Activated effector memory CD4-positive, alpha-beta T cell treated with anti-CD3 and anti-CD28 coated beads, Interleukin-2, amount 50 U/mL, for 16 hours (primary cell): ENCODE results near the gene NFU1.
"Not testable (repeated sequence)": the region's sequence is repeated elsewhere in the genome, so short reads cannot be mapped to it uniquely, and the experiment has no call there.

Experiments used
- DNase-seq: peaks from one replicate; pipeline ENCODE4 v3.0.0-alpha.2; 2020

NFU1 gene

GRCh38 chr2:69386360-69386759 is 50.9 kb downstream of the NFU1 start:
- DNase-seq = no peak

DNA sequence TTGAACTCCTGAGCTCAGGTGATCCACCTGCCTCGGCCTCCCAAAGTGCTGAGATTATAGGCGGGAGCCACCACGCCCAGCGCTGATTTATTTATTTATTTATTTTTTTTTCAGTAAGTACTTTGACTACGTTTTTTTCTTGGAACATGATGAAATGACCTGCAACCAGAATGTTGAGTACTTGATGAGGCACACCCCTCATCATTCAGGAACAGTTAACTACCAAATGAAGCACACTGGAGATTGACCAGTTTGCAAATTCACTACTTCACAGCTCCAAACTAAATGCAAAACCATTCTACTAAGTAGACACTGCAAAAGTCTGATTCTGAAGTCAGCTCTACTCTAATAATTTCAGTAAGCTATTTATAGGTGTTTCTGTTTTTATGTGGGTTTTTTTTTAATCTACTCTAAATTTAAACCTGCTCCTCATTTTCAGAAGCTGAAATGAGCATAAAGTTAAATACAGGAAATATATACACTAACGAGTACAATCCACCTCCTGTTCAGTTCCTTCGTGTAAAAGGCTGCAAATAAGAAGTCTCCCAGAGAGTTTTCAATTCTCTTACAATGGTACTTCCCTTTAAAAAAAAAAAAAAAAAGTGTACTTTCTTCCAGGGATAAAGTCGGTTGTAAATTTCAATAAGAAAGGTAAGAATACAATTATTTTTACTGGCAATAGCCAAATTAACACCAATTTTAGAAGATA is 51.6 kb downstream of the NFU1 start:
- no peak for DNase-seq

GRCh38 chr2:69384618-69385081 is 52.6 kb downstream of the NFU1 start:
- no peak for DNase-seq

DNA sequence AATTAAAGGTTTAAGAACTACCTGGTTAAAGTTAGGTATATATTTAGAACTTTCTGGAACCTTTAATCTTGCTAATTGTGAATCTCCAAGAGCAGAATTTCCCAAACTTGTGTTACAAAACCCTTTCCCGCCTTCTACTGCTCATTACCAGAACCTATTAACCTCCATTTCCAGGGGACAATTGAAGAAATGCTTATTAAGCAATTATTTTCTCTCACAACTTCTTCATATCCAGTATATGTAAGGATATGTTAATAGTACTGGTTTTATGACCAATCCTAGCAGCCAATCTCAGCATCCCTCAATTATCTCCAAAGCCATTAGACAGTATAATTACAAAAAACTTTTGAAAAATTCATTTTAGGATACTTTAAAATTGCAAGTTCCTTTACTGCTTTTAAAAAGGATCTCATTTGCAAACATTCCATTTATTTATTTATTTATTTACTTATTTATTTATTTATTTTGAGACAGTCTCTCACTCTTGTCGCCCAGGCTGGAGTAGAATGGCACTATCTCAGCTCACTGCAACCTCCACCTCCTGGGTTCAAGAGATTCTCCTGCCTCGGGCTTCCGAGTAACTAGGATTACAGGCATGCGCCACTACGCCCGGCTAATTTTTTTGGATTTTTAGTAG is 53.9 kb downstream of the NFU1 start:
- no peak for DNase-seq

DNA sequence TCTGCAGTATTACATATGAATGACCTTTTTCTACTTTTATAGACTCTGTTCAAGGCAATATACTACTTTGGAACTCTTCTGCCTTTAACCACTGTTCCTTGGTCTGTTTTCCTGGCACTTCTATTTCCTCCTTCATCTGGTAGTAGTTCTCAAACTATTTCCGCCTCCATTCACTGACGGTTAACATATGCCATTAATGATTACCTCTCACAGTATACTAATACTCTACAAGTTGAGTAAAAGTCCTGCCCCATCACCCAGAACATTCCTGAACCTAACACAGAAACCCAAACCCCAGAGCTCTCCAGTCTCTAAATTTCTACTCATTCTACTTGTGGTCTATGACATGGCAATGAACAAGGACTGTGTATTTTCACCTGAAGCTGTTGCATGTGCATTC is 54.7 kb downstream of the NFU1 start:
- DNase-seq = no peak

GRCh38 chr2:69381337-69381737 is 55.9 kb downstream of the NFU1 start:
- no peak for DNase-seq

GRCh38 chr2:69380072-69380917 is 56.9 kb downstream of the NFU1 start:
- DNase-seq = no peak

DNA sequence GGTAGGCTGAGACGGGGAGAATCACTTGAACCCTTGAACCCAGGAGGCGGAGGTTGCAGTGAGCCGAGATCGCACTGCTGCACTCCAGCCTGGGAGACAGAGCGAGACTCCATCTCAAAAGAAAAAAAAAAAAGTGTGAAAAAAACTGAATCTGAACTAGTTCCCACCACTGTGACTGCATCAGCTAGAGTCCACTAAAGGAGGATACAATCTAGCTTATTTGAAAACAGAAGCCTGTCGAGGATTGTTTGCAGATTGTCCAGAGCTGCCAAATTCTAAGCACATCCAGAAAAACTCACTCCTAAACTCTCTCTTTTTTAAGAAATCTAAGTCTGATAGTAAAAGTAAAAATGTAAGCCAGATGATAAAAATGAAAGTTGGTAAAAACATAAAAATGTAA is 60.8 kb downstream of the NFU1 start:
- DNase-seq = no peak

DNA sequence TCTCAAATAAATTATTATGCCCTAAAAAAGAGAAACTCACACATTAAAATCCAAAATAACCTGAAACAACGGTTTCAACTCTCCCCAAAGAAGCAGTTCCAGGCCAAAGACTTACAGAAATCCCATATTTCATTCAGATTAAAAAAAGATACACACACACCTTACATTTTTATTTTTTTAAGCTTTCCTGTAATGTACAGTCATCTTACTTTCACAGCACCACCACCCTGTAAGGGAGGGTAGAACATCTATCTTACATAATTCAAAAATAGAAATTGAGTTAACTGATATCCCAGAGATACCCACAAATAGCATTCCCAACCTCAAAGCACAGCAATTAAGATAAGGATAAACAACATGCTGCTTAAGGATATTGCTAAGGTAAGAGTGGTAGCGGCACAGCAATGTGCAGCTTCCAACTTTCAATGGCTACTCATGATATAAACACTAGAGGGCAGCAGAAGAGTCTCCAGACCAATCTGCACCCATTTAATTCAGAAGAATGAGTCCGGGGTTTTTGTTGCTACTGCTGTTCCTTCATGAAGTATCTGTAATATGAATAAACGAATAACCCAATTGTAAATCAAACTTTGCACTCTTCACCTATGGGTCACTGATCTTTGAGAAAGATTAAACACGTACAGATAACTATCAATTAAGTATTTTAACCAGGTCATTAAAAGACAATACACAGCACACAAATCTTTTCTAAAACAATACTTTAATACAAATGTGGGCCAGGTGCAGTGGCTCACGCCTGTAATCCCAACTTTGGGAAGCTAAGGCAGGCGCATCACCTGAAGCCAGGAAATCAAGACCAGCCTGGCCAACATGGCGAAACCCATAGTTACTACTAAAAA is 61.5 kb downstream of the NFU1 start:
- DNase-seq = no peak

- no peak for DNase-seq
Measured at GRCh38 chr2:69372767-69373166, 64.5 kb downstream of the NFU1 start.

GRCh38 chr2:69369802-69370201 is 67.4 kb downstream of the NFU1 start:
- no peak for DNase-seq

- DNase-seq = no peak
Measured at GRCh38 chr2:69368588-69368987, 68.6 kb downstream of the NFU1 start.

- DNase-seq = no peak
Measured at GRCh38 chr2:69359371-69359770, 77.9 kb downstream of the NFU1 start.

GRCh38 chr2:69358914-69359313 is 78.3 kb downstream of the NFU1 start:
- DNase-seq = no peak

GRCh38 chr2:69356471-69356870 is 80.8 kb downstream of the NFU1 start:
- DNase-seq = no peak

DNA sequence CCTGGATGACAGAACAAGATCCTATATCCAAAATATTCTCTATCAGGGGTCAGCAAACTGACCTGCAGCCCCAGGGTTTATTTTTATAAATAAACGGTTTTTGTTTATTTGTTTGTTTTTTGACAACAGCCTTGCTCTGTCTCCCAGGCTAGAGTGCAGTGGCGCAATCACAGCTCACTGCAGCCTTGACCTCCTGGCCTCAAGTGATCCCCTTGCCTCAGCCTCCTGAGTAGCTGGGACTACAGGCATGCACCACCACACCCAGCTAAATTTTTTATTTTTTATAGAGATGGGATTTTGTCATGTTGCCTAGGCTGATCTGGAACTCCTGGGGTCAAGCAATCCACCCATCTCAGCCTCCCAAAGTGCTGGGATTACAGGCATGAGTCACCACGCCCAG is 82.3 kb downstream of the NFU1 start:
- DNase-seq = not testable (repeated sequence)

DNA sequence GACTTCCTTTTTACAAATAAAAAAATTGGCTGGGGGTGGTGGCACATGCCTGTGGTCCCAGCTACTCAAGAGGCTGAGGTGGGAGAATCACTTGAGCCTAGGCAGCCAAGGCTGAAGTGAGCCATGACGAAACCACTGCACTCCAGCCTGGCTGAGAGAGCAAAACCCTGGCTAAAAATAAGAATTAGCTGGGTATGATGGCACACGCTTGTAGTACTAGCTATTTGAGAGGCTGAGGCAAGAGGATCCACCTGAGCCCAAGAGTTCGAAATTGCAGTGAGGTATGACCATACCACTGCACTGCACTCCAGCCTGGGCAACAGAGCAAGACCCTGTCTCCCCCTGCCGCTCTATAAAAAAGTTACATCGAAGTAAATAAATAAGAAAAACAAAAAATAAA is 83.9 kb downstream of the NFU1 start:
- DNase-seq = no peak

GRCh38 chr2:69348781-69349180 is 88.5 kb downstream of the NFU1 start:
- no peak for DNase-seq
